ENCODE results near the gene HEYL.

Gene HEYL

DNA sequence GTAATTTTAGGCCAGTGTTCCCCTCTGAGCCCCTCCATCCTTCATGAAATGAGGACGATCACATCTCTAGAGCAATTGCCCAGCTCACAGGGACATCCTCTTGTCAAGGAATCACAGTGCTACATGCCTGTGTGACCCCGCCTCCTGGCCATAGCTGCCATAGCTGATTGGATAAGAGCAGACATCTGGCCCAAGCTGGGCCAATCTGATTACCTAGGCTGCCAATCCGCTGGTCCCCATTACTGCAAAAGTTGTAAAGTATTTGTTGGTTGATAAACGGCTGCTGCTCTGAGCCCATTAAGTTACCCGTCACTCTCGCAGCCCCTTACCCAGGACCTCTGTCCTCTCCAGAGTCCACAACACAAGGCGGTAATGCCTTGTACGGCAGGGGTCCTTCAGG lies 24.1 kb upstream of the HEYL start:
- no peak for DNase-seq

DNA sequence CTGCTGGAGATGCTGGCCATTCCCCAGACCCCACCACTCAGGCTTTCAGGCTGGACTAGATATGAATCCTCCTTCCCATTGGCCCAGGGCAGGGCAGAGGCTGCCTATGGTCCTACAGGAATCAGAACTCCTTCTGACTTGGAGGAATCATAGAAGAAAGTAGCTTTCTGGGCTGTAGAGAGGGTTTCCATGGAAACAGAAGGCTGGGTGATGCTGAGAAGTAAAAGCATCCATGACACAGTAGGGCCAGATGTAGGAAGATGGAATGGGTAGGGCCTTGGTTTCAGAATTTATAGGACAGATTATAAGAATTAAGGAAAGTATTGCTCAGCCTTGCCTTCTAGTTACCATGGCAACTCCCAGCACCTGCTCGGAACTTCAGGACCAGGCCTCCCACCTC lies 23.4 kb upstream of the HEYL start:
- no peak for DNase-seq

DNA sequence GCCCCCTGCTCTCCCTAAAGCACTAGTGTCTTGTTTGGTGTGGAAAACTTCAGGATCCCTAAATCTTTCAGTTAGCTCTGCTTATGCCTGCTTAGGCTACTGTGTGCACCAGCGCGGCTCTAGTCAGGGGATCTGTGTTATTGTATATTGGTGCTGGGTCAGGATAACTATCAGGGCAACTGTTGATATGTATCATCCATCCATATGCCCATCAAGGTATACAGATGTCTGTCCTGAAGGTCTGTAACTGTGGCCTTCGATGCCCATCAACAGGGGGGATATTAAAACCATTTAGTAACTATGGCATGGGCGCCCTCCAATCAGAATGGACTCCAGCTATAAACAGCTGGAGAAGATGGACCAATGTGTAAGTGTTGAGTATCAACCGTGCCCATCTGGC lies 20.1 kb upstream of the HEYL start:
- no peak for DNase-seq

DNA sequence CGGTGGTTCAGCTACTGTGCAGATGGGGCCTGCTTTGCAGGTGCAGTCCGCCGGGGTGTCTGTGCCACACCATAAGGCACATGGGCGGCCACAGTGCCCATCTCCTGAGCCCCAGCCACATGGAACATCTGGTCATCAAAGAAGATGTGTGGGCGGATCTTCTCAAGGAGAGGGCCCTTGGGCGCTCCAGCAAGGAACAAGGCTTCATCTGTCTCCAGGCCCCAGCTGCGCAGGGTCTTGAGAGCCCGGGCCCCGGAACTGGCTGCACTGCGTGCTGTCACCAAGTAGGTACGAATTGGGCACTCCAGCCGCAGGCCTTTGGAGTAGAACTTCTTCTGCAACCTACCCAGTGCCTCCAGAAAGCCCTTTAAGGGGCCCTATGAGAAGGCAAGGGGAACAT lies 19.7 kb upstream of the HEYL start:
- no peak for DNase-seq

DNA sequence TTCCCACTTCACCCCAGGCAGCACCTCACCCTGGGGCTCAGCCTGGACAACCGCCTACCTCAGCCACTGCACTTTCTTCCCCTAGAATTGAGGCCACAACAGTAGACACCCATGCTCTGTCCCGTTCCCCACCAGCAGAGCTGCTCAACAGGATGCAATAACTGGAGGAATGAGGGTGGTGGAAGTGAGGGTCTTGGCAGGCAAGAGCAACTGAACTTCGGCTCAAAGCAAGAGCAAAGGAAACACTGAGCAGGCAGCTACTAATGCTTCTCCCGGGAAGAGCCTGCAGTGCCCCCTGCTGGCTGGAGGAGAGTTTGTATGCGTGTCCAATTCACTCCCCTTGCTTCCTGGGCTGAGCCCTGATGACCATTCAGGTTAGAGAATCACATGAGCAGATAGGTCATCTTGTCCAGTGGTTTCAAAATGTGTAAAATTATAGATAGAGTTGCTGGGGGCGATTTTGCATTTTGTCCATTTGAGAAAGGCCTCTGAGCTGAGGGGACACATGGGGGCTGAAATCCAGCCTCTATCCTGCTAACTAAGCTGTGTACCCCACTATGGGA lies 18.6 kb upstream of the HEYL start:
- DNase-seq: peak; percentile 35

DNA sequence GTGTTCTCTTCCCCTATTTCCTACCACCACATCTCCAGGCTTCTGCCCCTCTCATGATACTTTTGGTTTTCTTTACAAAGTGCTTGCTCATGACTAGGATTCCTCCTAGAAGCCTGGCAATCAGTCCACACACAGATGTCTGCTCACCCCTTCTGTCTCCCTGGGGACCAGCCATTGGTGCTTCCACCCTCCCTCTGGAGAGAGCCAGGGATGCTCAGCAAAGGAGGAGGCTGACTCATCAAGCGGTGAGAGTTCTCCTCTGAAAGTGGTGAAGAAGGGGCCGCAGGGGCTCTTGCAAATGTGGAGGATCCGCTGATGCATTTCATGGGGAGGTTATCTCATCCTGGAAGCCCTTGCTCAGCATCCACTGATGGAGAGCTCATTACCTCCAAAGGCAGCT lies 18.0 kb upstream of the HEYL start:
- DNase-seq: no peak

DNA sequence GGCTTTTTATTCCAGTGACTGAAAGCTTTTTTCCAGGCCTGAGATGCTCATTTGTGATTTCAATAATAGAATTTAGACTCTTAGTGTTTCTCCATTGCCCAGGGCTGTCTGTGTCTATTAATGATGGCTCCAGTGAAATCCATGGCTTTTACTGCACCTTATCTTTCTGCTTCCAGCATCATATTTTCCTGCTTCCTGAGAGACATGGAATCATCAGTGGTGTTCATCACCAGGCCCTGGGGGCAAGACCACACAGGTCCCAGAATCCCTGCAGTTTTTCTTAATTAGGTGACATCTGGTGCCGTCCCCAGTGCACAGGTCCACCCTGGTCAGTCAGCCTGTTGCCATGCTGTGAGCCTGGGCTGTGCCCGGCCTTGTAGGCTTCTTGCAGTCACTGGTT lies 16.9 kb upstream of the HEYL start:
- no peak for DNase-seq

DNA sequence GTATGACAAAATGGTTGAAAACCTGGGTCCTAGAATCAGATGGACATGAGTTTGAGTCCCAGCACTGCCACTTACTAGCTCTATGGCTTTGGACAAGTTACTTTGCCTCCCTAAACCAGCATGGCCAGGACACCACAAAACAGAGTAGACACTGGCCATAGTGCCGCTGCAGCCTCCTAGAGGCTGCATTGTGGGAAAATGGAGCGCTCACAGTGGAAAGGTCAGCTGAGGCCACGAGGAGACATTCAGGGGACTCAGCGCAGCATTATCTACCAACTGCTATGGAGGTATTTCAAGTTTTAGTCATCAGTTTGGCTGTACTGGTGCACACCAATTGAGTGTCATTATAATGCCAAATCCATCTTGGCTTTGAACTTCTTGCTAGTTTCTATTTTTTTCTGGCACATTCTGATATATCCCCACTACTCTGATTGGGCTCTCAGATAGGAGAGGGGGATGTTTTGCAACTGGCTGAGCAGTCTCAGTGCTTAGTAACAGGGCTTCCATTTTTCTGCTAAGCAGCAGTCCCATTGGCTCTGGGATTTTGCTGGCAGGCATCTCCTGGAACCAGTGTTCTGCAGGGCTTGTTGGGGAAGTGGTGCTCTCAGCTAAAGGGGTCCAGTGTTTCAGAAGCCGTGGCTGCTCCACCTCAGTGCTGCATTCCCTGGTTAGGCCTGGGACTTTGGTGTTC lies 16.3 kb upstream of the HEYL start:
- no peak for DNase-seq

DNA sequence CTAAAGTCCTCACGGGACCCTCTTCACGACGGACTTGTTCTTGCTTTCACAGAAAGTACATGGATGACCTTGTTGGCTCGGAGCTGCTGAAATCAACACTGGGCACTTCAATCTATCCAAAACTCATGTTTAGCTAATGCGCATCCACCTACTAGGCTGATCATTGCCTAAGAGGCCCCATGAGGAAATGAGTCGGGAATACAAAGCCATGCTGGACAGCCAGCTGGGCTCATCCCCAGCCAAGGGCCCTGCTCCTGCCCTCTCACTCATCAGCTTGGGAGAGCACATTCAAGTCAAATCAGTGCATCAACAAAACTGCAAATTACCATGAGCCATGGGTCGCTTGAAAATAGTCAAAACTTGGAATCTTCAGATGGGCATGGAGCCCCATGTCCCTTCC lies 14.8 kb upstream of the HEYL start:
- DNase-seq: no peak

DNA sequence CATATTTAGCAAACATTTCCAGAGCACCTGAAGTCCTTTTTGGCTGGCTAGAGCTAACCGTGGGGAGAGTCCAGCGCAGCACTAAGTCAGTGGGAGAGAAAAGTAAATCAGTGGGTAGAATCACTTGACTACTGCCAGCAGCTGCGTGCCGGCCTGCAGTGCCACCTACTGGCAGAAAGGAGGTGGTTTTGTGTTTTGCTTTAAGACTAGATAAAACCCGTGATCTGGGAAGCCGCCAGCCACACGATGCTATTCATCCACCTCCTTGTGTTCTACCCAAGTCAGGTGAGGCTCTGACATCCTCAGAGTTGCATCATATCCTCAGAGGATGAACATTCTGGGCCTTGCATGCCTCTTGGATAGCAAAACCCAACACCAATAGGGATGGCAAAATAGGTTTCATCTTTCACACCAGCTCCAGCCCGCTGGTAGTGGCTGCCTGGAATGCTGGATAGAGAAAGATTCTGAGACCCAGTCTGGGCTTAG lies 14.1 kb upstream of the HEYL start:
- DNase-seq: peak; percentile 34

DNA sequence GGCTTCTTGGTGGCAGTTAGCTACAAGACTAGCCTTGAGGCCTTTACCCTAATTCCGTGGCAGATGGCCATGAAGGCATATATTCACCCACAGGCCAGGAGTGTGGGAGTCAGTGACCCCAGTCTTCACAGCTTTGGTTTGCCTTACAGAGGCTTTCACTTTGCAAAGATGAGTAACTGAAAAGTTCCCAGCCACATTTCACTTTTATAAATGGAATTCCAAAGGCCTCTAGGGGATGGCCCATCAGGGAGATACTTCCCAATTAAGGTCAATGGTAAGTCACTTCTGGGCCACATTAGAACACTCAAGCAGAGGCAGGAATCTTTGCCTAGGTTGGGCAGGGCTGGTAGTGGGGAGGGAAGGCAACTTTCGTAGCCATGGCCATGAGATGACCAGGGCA lies 13.1 kb upstream of the HEYL start:
- no peak for DNase-seq

DNA sequence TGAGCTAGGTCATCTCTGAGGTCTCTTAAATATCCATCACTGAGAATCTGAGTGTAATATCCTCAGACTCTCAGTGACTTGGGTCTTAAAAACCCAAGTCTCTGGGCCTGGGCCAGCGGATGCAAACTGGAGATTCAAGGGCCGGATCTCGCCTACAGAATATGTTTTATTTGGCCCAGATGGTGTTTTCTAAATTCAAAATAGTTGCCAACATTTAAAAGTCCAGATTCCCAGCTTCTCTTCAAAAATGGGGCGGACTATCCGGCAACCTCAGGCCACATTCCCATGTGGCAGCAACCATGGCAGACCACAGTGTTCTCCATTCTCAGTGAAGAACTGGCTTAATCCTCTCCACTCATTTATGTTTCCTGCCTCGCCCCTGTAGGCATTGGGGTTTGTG lies 12.7 kb upstream of the HEYL start:
- DNase-seq: no peak

DNA sequence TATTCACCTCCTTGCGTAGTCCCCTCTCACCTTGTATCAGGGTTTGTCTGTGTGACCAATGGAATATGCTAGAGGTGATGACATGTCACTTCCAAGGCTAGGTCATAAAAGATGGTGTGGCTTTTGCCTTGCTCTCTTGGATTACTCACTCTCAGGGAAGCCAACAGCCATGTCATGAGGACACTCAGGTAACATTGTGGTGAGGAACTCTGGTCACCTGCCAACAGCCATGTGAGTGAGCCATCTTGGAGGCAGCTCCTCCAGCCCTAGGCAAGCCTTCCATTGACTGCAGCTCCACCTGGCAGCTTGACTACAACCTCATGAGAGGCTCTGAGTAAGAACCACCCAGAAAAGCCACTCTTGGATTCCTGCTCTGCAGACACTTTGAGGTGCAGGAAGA lies 11.0 kb upstream of the HEYL start:
- DNase-seq: no peak

DNA sequence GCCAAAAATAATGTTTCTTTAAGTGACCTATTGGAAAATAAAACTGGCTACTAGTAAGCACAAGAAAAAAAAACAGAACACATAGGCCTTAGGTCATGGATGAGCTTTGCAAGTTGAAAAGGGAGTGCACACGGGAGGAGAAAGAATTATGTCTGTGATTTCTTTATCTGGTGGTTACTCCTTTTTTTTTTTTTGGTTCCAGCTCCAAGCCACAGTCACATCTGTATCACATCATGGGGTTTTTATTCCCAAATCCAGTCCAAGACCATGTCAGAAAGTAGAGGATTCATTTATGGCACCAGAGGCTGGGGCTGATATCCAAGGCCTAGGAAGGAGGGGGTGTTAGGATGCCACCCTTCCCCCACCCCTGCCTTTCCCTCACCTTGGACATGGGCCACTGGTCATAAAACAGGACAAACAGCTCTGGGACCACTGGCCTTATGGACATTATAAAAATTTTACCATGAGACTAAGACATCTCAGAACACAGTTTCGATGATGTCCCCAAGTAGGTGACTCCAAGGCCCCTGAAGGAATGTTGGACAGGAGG lies 10.3 kb upstream of the HEYL start:
- no peak for DNase-seq

DNA sequence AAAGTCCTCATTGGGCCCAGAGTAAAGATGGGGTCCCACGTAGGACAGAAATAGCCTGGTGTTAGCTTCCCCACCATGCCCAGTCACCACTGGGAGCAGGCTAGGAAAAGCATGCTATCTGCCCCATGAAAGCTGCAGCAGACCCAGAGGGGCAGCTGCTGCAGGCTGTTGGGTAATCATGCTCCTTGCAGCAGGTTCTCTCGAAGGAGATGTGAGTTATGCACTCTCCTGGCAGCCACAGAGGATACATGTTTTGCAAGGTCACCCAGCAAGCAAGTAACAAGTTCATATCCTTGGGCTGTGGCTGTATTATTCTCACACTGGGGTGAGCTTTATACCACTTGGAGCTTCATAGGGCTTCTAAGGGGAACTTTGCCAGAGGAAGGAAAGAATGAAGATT lies 9.1 kb upstream of the HEYL start:
- no peak for DNase-seq

DNA sequence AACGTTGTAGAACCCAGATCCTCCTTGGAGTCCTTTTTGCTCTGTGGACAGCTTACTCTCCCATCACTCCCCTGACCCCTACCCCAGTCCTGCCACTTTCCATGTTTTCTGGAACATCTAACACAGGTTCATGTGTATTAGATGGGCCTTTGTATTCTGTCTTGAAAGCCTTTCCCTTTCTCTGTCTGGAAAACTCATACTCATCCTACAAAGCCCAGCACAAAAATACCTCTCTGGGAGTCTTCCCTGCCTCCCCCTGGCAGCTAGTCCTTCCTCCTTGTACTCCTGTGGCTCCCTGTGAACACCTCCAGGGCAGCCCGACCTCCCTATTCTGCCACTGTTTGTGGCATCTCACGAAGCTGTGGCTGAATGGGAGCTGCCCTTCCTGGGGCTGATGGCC lies 7.8 kb upstream of the HEYL start:
- no peak for DNase-seq

DNA sequence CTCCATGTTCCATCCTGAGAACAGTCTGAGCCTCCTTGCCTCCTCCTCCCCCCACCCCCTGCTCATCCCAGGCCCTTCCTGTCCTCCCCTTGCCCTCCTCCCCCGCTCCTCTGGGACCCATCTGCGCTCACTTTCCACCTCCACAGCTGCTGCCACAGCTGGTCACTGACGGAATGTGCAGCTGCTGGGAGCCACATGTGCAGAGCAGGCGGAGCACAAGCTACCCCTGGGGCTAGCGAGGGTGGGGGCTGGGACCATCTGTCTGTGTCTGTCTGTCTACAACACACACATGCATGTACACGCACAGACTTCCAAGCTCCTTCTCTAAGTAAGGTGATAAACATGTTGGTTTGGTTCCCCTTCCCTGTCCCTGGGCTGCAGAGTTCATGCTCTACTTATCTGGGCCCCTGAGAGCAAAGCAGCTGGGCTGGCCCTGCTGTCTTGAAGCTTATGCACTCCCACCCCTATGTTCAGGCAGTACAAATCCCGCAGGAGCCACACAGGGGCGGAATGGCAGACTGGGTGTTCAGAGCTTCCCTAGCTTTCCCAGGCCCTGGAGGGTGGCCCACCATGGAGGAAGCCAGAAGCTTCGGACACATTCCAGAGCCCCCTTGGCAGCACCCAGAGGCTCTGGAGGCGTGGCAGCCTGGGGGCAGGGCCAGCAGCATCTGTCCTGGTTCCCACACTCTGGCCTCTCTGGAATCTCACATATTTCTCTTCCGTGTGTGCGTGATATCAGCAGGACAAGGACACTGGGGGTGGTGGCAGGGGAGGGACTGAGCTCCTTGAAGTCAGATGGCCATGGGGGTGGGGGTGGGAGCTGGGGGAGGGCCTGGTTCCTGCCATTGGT lies 7.0 kb upstream of the HEYL start:
- DNase-seq: no peak

DNA sequence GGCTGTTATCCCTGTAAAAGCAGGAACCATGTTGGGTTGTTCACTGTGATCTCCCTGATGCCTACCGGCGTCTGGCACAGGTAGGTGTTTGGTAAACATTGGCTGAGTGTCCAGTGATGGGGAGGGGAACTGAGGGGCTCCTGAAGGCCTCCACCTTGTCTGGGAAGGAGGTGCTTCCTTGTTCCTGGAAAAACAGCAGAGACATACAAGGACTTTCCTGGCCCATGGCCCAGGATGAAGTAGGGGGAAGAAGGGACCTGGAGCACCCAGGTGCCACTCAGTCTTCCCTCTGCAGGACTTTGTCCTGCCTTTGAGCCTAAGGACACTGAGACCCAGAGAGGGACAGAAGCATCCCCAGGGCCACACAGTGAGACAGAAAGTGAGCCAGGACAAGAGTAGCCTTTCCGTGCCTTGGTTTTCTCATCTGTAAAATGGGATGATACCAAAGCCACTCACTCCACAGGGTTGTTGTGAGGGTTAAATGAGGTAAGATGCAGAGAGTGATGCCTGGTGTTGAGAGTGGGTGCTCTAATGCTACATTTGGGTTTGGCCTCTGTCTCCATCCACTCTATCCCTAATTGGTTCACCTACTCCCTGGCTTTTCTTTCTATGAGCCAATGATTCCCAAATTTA lies 6.1 kb upstream of the HEYL start:
- no peak for DNase-seq

DNA sequence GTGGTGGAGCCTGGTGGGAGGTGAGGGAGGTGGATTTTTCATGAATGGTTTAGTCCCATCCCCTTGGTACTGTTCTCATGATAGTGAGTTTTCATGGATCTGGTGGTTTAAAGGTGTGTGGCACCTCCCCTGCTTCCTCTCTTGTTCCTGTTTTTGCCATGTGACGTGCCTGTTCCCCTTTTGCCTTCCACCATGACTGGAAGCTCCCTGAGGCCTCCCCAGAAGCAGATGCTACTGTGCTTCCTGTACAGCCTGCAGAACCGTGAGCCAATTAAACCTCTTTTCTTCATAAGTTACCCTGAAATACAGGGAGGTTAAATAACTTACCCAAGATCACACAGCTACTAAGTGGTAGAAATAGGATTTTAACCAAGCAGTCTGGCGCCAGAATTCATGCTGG lies 4.3 kb upstream of the HEYL start:
- DNase-seq: no peak

DNA sequence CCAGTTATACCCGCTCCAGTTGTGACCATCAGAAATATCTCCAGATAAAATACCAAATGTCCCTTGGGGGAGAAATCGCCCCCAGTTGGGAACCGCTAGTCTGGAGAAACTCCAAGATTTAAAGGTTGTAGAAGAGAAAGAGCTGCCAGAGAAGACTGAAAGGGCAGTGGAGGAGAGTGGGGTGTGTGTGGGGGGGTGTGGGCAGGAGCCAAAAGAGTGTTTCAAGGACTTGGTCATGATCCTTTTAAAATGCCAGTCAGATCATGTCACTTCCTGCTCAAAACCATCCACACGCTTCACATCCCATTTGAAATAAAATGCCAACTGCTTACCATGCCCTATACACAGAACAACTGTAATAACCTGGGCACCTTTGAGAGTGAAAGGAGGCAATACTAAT lies 3.4 kb upstream of the HEYL start:
- DNase-seq: no peak

DNA sequence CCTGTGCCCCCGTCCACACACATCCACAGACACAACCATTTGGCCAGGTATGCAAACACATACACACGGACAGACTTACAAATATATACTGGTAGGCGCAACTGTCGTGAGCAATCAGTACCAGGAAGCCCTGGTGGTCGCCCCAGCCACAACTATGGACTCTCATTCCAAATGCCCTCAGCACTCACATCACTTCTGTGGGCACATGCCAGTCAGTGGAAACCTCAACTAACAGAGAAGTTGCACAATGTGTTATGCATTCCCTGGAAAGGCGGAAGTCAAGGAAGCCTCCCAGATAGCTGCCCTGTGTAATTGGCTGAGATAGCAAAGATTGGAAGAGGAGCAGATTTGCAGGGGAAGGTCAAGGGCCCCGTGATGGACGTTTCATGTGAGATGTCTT lies 1.4 kb upstream of the HEYL start:
- no peak for DNase-seq

DNA sequence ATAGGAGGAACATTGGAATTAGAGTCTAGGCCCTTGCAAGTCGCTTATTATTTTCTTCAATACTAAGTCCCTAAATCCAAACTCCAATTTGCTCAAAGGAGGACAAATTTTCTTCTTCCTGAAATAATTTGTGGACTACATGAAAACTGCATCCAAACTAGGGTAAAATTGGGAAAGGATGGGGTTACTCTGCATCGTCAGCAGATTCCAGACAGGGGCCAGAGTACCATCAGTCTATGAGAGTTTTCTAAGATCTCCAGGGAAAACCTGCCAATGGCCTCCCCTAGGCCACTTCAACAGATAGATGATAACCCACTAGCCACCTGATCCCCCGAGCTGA lies 508 bp downstream of the HEYL start:
- DNase-seq: no peak

DNA sequence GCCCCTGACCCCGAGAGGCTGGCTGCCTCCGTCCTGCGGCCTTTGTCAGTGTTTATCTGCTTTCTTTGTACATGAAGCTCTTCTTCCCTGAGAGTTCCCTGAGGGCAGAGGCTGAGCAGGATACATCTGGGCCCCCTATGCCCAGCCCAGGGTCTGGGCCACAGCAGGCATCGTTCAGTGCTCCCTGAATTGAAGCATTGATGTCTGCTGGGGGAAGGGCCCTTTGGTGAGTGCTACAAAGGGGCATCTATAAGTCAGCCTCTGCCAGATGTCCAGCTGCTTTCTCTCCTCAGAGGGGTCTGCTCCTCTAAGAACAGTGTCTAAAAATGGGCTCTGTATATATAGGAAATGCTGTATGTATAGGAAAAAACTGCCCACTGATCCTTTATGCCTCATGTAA lies 2.1 kb downstream of the HEYL start:
- no peak for DNase-seq

DNA sequence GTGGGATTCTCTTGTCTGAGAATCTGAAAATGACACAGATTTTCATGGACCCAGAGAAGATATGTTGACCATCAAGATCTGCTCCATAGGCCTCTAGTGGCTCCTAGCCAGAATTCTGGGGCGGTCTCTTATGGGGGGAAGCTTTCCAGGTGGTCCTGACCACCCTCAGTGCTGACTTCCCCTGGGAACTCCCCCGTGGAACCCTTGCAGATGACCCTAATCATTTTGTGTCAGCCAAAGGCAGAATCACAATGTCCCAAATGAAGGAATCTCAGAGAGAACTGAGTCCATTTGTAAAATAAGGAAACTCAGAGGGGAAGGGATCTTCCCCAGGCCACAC lies 3.6 kb downstream of the HEYL start:
- DNase-seq: no peak

Data from NCI-H1048 (cell line).